Measurements from ENCODE around the gene IMMP2L.

Gene IMMP2L

DNA sequence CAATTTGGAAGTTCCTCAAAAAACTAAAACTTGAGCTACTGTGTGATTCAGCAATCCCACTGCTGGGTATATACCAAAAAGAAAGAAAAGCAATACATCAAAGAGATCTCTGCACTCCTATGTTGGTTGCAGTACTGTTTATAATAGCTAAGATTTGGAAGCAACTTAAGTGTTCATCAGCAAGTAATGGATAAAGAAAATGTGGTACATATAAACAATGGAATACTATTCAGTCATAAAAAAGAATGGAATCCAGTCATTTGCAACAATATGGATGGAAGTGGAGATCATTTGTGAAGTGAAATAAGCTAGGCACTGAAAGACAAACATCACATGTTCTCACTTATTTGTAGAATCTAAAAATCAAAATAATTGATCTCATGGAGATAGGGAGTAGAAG is 16.5 kb upstream of the IMMP2L start:
- H2AFZ ChIP-seq (ENCODE audit: low read depth, low read length) = no peak overlapping the region
- H3K27ac ChIP-seq (ENCODE audit: low read length) = no peak overlapping the region
- no peaks in the 10 kb centered on the region for H3K27me3 ChIP-seq (ENCODE audit: insufficient read depth, low read length, poor library complexity)
- no peak overlapping the region for H3K9ac ChIP-seq (ENCODE audit: low read depth, low read length)
- ATAC-seq (ENCODE audit: insufficient read depth, low read depth) (no peak), DNase-seq (no peak)
- H3K79me2 ChIP-seq (ENCODE audit: insufficient read depth, low read length) = no peaks in the 10 kb centered on the region
- no peak overlapping the region for H3K4me2 ChIP-seq (ENCODE audit: insufficient read depth, low read length)
- H3K9me3 ChIP-seq (ENCODE audit: insufficient read depth, low read length, severe bottlenecking) = no peaks in the 10 kb centered on the region
- TF ChIP-seq EZH2 (IDR thresholded peaks at IDR 0.05; ENCODE audit: borderline replicate concordance, low read depth, low read length, severe bottlenecking) (no peak), CTCF (IDR thresholded peaks at IDR 0.05; ENCODE audit: borderline replicate concordance, extremely low read depth, low read length, poor library complexity, severe bottlenecking) (no peak)
- H3K4me3 ChIP-seq (ENCODE audit: low read depth in 1 of 2, low read length in 2 of 2) = no peak overlapping the region
- H4K20me1 ChIP-seq (ENCODE audit: insufficient read depth, low read length) = no peaks in the 10 kb centered on the region
- H3K36me3 ChIP-seq (ENCODE audit: insufficient read depth, low read length) = no peaks in the 10 kb centered on the region
- H3K4me1 ChIP-seq (ENCODE audit: insufficient read depth, low read length) = no peaks in the 10 kb centered on the region

GRCh38 chr7:111571720-111572119 is 9.4 kb upstream of the IMMP2L start:
- TF ChIP-seq EZH2 (IDR thresholded peaks at IDR 0.05; ENCODE audit: borderline replicate concordance, low read depth, low read length, severe bottlenecking) (no peak), CTCF (IDR thresholded peaks at IDR 0.05; ENCODE audit: borderline replicate concordance, extremely low read depth, low read length, poor library complexity, severe bottlenecking) (no peak)
- Histone ChIP-seq H3K4me3 (ENCODE audit: low read depth in 1 of 2, low read length in 2 of 2) (no peak overlapping the region), H3K9ac (ENCODE audit: low read depth, low read length) (no peak overlapping the region), H3K4me1 (ENCODE audit: insufficient read depth, low read length) (no peaks in the 10 kb centered on the region), H3K79me2 (ENCODE audit: insufficient read depth, low read length) (no peaks in the 10 kb centered on the region), H3K36me3 (ENCODE audit: insufficient read depth, low read length) (no peaks in the 10 kb centered on the region), H3K4me2 (ENCODE audit: insufficient read depth, low read length) (no peak overlapping the region), H2AFZ (ENCODE audit: low read depth, low read length) (no peak overlapping the region), H3K27ac (ENCODE audit: low read length) (no peak overlapping the region), H3K9me3 (ENCODE audit: insufficient read depth, low read length, severe bottlenecking) (peaks cover 10% of the 10 kb centered on the region), H4K20me1 (ENCODE audit: insufficient read depth, low read length) (no peaks in the 10 kb centered on the region), H3K27me3 (ENCODE audit: insufficient read depth, low read length, poor library complexity) (no peaks in the 10 kb centered on the region)
- no peak for DNase-seq
- no peak for ATAC-seq (ENCODE audit: insufficient read depth, low read depth)

DNA sequence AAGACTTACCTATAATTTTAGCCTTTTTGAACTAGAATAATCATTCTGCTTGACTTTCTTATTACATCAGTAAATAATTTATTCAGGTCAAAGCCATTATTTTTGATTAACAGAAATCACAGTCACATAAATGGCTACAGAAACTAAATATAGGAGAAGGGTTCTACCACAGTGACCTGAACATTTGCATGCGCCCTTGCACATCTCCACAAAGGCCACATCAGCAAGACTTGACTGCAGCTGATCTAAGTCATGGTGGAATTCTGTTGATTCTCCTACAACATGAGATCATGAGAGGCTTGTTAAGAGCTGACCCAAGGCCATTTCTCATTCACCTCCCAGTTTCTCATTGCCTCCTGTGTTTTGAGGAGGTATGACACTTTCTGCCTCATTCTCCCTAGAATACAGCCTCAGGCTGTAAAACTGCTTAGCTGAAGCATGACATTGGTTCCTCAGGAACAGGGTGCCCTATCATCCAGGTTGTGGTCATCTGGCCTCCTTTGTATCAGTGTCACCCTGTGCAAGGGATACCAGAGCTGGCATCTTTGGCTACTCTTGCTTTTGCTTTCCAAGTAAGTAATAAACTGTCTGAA is 6.7 kb upstream of the IMMP2L start:
- H3K4me1 ChIP-seq (ENCODE audit: insufficient read depth, low read length) = no peaks in the 10 kb centered on the region
- H3K27ac ChIP-seq (ENCODE audit: low read length) = no peak overlapping the region
- ATAC-seq (ENCODE audit: insufficient read depth, low read depth) (no peak), DNase-seq (no peak)
- no peaks in the 10 kb centered on the region for H3K27me3 ChIP-seq (ENCODE audit: insufficient read depth, low read length, poor library complexity)
- no peak overlapping the region for H3K4me3 ChIP-seq (ENCODE audit: low read depth in 1 of 2, low read length in 2 of 2)
- H3K36me3 ChIP-seq (ENCODE audit: insufficient read depth, low read length) = no peaks in the 10 kb centered on the region
- no peak overlapping the region for H3K9ac ChIP-seq (ENCODE audit: low read depth, low read length)
- no peaks in the 10 kb centered on the region for H4K20me1 ChIP-seq (ENCODE audit: insufficient read depth, low read length)
- no peaks in the 10 kb centered on the region for H3K79me2 ChIP-seq (ENCODE audit: insufficient read depth, low read length)
- TF ChIP-seq EZH2 (IDR thresholded peaks at IDR 0.05; ENCODE audit: borderline replicate concordance, low read depth, low read length, severe bottlenecking) = no peak
- TF ChIP-seq CTCF (IDR thresholded peaks at IDR 0.05; ENCODE audit: borderline replicate concordance, extremely low read depth, low read length, poor library complexity, severe bottlenecking) = no peak
- H3K4me2 ChIP-seq (ENCODE audit: insufficient read depth, low read length) = no peak overlapping the region
- H2AFZ ChIP-seq (ENCODE audit: low read depth, low read length) = no peak overlapping the region
- H3K9me3 ChIP-seq (ENCODE audit: insufficient read depth, low read length, severe bottlenecking) = peaks cover 10% of the 10 kb centered on the region

DNA sequence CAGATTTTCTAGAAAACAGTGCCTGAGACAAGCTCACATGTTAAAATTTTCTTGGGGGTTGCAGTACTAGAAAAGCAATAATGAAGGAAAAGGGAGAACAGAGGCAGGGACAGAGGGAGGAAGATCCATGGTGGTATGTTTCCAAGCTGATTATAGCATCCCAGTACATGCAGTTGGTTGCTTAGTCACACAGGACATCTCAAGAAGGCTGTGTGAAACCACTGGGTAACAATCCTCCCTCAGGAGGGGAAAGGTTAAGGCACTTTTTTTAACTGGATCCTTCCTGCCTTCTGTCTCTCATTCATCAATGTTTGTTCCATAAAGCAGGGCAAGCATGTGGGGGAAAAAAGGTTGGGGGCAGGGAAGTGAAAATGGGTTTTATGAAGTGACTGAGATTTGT is 6.1 kb upstream of the IMMP2L start:
- TF ChIP-seq CTCF (IDR thresholded peaks at IDR 0.05; ENCODE audit: borderline replicate concordance, extremely low read depth, low read length, poor library complexity, severe bottlenecking) = no peak
- TF ChIP-seq EZH2 (IDR thresholded peaks at IDR 0.05; ENCODE audit: borderline replicate concordance, low read depth, low read length, severe bottlenecking) = no peak
- no peak for ATAC-seq (ENCODE audit: insufficient read depth, low read depth)

More for the DNA sequence above, 6.1 kb upstream of the IMMP2L start:
- H3K36me3 ChIP-seq (ENCODE audit: insufficient read depth, low read length) = no peaks in the 10 kb centered on the region
- no peak overlapping the region for H3K4me3 ChIP-seq (ENCODE audit: low read depth in 1 of 2, low read length in 2 of 2)
- no peak overlapping the region for H3K9ac ChIP-seq (ENCODE audit: low read depth, low read length)
- H4K20me1 ChIP-seq (ENCODE audit: insufficient read depth, low read length) = no peaks in the 10 kb centered on the region
- no peak overlapping the region for H3K4me2 ChIP-seq (ENCODE audit: insufficient read depth, low read length)
- no peaks in the 10 kb centered on the region for H3K79me2 ChIP-seq (ENCODE audit: insufficient read depth, low read length)
- no peak for DNase-seq
- peaks cover 10% of the 10 kb centered on the region for H3K9me3 ChIP-seq (ENCODE audit: insufficient read depth, low read length, severe bottlenecking)
- no peak overlapping the region for H3K27ac ChIP-seq (ENCODE audit: low read length)
- no peaks in the 10 kb centered on the region for H3K4me1 ChIP-seq (ENCODE audit: insufficient read depth, low read length)
- no peaks in the 10 kb centered on the region for H3K27me3 ChIP-seq (ENCODE audit: insufficient read depth, low read length, poor library complexity)
- no peak overlapping the region for H2AFZ ChIP-seq (ENCODE audit: low read depth, low read length)
